ENCODE measurements around the gene BLOC1S1.

BLOC1S1 gene

DNA sequence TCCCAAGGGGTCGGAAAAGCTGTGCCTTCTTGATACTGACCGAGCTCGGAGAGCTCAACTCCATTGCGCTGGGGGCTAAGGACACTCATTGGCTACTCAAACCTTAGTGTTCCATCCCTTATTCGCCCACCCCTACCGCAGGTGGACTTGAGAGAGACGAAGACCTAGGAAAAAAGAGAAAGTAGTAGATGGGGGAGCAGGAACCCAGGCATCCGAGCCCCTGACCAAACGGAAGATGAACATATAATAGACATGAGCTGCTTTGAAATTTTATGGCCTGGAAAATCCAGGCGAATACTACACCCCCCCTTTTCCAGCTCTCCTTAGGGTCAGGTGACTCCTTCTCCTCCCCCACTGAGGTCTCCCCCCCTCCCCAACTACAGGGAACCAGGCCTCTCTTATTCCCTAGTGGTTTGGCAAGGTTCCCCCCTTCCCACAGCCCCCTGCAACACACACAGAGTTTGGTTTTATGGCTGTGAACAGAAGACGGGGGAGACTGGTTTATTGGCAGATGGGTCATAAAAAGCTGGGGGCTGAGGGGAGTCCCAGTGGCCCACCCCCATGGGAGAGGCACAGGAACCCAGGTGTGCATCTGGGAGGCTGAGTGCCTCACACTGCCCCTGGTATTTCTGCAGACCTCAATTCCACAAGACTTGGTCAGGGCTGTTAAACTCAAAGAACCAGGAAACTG lies 28.6 kb downstream of the BLOC1S1 start:
- peaks cover 25% of the 10 kb centered on the region for H3K36me3 ChIP-seq
- H3K9me3 ChIP-seq (ENCODE audit: severe bottlenecking) = no peaks in the 10 kb centered on the region
- H3K27me3 ChIP-seq (ENCODE audit: insufficient read depth, low read depth, severe bottlenecking) = no peaks in the 10 kb centered on the region
- peak overlapping the region; percentile 79 for H3K4me3 ChIP-seq (ENCODE audit: low read depth, low read length)
- DNase-seq = no peak
- H3K27ac ChIP-seq = peak overlapping the region; percentile 80
- TF ChIP-seq, protein P1, sequence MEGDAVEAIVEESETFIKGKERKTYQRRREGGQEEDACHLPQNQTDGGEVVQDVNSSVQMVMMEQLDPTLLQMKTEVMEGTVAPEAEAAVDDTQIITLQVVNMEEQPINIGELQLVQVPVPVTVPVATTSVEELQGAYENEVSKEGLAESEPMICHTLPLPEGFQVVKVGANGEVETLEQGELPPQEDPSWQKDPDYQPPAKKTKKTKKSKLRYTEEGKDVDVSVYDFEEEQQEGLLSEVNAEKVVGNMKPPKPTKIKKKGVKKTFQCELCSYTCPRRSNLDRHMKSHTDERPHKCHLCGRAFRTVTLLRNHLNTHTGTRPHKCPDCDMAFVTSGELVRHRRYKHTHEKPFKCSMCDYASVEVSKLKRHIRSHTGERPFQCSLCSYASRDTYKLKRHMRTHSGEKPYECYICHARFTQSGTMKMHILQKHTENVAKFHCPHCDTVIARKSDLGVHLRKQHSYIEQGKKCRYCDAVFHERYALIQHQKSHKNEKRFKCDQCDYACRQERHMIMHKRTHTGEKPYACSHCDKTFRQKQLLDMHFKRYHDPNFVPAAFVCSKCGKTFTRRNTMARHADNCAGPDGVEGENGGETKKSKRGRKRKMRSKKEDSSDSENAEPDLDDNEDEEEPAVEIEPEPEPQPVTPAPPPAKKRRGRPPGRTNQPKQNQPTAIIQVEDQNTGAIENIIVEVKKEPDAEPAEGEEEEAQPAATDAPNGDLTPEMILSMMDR (IDR thresholded peaks at IDR 0.05; ENCODE audit: low read depth, low read length) = no peak

DNA sequence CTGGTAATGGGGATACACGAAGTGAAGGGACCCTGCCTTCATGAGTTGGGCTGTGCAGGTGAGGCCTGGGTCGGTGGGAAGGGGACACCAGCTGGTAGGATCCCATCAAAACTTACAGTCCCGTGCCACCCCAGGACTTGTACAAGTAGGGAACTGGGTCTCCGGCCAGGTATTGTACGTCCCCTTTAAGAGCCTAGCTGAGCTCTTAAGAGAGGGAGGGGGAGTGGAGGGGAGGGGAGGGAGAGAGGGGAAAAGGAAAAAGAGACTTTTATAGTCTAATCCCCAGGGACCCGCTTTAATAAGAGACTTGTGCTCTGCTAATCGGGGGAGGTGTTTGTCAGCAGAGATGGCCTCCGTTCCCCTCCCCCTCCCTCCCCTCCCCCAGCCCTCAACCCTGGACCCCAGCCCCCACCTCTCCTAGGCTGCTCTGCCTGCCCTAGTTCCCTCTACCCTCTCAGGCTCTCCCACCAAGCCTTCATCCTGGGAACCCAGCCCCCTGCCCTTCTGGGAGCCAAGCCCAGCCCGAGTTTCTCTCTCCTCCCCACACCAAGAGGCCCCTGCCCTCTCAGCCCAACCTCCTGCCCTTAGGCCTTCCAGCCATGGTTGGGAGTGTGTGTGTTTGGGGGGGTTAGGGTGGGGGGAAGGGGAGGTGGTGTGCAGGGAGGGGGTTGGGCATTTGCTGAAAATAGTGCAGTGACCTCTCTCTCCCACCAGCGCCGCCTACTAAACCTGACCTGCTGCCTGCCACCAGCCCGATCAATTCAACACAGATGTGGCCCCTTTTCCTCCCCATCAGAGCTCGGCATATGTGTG lies 29.7 kb downstream of the BLOC1S1 start:
- Histone ChIP-seq H3K36me3 (peaks cover 35% of the 10 kb centered on the region), H3K9me3 (ENCODE audit: severe bottlenecking) (no peaks in the 10 kb centered on the region), H3K27ac (peak overlapping the region; percentile 80), H3K27me3 (ENCODE audit: insufficient read depth, low read depth, severe bottlenecking) (no peaks in the 10 kb centered on the region), H3K4me3 (ENCODE audit: low read depth, low read length) (peak overlapping the region; percentile 41)
- TF ChIP-seq, protein P1 (IDR thresholded peaks at IDR 0.05; ENCODE audit: low read depth, low read length) = 0 out of 2 replicates have a peak, but pooled peaks have one; percentile 19
- DNase-seq = peak; percentile 70

DNA sequence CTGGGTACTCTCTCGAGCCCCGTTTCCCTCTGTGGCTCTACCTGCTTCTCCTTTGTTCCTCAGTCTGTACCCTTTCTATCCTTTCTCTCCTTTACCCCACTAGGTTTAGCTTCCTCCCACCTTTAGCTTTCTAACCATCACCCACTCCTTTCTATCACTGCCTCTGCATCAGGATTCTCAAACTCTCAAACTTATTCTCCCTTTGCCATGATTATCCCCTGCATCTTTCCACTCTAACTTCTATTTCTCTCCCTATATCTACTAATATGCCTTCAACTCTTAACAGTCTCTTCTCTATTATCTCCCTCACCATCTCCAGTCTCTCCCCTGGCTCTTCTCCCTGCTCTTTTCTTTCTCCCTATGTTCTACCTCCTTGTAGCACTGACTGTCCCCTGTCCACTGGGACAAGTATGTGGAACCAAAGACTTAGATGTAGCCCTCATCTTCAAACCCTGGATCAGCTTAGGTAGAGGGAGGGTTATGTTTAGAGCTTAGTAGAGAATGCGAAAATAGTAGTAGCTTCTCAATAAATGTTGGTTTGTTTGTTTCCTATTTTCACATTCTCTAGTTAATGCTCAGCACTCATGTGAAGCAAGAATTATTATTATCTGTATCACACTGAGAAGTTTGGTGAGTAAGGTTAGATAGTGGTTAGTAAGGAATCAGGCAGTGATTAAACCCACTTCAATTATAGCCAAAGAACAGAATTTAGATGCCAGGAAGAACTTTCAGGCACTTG lies 30.5 kb downstream of the BLOC1S1 start:
- Histone ChIP-seq H3K36me3 (peaks cover 43% of the 10 kb centered on the region), H3K27ac (peak overlapping the region; percentile 80), H3K4me3 (ENCODE audit: low read depth, low read length) (peak overlapping the region; percentile 11; the same call in 1 of the 2 replicates), H3K27me3 (ENCODE audit: insufficient read depth, low read depth, severe bottlenecking) (no peaks in the 10 kb centered on the region), H3K9me3 (ENCODE audit: severe bottlenecking) (no peaks in the 10 kb centered on the region)
- TF ChIP-seq, protein P1 (IDR thresholded peaks at IDR 0.05; ENCODE audit: low read depth, low read length) = no peak
- DNase-seq = no peak

DNA sequence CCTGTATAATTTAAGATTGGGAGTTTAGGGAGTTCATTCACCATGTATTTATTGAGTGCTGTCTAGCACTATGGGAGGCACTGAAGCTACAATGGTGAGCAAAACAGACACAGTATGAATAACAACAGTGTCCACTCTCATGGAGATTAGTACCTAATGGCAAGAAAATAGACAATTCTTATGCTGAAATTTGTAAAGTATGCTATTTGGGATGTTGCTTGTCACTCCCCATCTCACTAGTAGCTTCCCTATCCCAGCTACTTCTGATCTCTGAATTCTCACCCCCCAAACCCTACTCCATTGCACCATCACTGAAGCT lies 31.0 kb downstream of the BLOC1S1 start:
- H3K4me3 ChIP-seq (ENCODE audit: low read depth, low read length) = no peak overlapping the region
- peaks cover 48% of the 10 kb centered on the region for H3K36me3 ChIP-seq
- no peaks in the 10 kb centered on the region for H3K27me3 ChIP-seq (ENCODE audit: insufficient read depth, low read depth, severe bottlenecking)
- no peak for DNase-seq
- TF ChIP-seq, protein P1 (IDR thresholded peaks at IDR 0.05; ENCODE audit: low read depth, low read length) = no peak
- no peaks in the 10 kb centered on the region for H3K9me3 ChIP-seq (ENCODE audit: severe bottlenecking)
- H3K27ac ChIP-seq = peak overlapping the region; percentile 80

DNA sequence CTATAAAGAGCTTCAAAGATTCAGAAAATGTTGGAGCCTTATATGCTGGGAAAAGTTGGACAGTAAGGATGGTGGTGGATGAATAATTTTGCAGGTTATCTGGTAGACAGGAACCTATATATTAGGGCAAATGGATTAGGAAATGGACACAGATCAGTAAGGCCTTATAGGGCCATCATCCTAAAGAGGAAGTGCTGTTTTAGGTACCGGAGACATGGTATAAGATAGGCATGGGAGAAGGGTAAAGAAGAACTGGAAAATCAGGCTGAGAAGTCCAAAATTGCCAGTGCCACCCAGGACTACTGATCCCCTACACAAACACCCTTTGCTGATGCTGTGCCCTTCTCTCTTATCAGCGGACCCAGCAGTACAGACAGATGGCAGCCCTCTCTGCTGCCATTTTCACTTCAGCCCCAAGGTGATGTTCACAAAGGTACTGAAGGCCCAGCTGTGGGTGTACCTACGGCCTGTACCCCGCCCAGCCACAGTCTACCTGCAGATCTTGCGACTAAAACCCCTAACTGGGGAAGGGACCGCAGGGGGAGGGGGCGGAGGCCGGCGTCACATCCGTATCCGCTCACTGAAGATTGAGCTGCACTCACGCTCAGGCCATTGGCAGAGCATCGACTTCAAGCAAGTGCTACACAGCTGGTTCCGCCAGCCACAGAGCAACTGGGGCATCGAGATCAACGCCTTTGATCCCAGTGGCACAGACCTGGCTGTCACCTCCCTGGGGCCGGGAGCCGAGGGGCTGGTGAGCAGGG lies 32.6 kb downstream of the BLOC1S1 start:
- Histone ChIP-seq H3K27ac (no peak overlapping the region), H3K4me3 (ENCODE audit: low read depth, low read length) (no peak overlapping the region), H3K27me3 (ENCODE audit: insufficient read depth, low read depth, severe bottlenecking) (no peaks in the 10 kb centered on the region), H3K36me3 (peaks cover 63% of the 10 kb centered on the region), H3K9me3 (ENCODE audit: severe bottlenecking) (no peaks in the 10 kb centered on the region)
- TF ChIP-seq, protein P1 (IDR thresholded peaks at IDR 0.05; ENCODE audit: low read depth, low read length) = no peak
- no peak for DNase-seq

Data from WERI-Rb-1 (cell line).